GM13977 (cell line): ENCODE data around the gene SLC44A1.

Experiments
- DNase-seq: peaks from one replicate; pipeline ENCODE4 v3.0.0; 2012; ENCODE audit warnings: low spot score
- CTCF ChIP-seq: IDR thresholded peaks from 2 replicates; pipeline ENCODE4 v1.5.1; 2012; ENCODE audit warnings: mild to moderate bottlenecking, control low read depth; ENCODE audit not compliant: insufficient read depth; ENCODE audit errors: extremely low read depth, missing control alignments
- in situ Hi-C: fragments of 300-500 bp; cut with MboI; formaldehyde crosslinking; loops from one replicate; pipeline ENCODE4 v1.12.0; 2022; ENCODE audit warnings: low sequenced_read_pairs, low pct_unique_long_range_greater_than_20kb, mixed read lengths, inconsistent platforms; ENCODE audit not compliant: unreplicated experiment

SLC44A1 gene

GRCh38 chr9:105223544-105224140 lies 20.8 kb upstream of the SLC44A1 start:
- no peak for TF ChIP-seq CTCF
- in situ Hi-C loops, result no loop called here
- no peak for DNase-seq

DNA sequence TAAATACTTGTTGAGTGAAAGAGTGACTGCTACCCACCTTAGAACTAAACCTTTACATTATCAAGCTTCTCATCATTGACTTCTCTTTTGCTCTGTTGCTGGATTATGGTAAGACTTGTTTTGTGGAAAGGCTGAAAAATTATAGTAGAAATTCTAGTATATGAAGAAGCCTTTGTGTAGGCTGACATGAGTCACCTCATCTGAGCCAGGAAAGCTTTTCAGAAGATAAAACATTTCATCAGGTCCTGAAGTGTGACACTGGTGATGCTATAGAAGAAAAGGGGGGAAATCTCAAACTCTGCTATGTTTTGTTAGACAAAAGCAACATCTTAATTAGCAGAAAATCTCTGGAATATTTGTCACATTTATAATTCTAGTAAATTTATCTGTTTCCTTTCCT lies 18.4 kb upstream of the SLC44A1 start:
- in situ Hi-C loops, result no loop called here
- TF ChIP-seq CTCF, result no peak
- DNase-seq, result no peak

- TF ChIP-seq CTCF, result no peak
- no peak for DNase-seq
- in situ Hi-C loops, result no loop called here
These were observed 12.2 kb upstream of the SLC44A1 start for GRCh38 chr9:105232207-105232606.

DNA sequence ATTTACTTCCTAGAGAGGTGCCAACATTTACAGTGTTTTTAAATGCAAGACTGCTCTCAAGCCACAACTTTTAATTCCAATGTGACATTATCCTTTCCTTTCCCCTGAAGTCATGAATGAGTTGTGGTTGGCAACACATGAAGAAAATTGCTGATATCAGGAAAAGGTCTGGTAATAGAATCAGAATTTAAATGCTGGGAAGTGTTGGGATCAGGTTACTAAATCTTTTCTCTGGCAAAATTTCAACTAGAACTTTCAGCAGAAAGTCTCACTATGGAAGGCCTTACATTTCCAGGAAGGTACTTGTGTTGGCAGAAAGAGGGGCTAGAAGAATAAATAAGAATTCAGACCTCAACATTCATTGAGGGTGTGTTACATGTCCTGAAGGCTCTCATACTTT lies 10.6 kb upstream of the SLC44A1 start:
- DNase-seq, result no peak
- TF ChIP-seq CTCF, result no peak
- in situ Hi-C loops, result no loop called here

DNA sequence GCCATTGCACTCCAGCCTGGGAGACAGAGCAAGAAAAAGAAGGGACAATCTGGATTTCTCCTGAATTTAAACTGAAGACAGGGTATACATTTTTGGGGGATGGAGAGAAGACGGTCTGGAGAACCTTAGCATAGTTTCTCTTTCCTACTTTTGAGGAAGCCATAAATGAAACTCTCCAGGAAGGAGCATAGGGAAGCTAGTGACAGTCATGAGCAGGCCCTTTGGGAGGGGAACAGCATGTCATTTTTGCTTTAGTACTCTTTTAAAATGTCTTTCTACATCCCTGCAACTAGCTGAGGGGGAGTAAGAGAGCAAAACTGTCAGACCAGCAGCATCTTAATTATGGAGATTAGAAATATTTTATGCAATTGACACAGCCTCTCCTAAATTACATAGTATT lies 8.2 kb upstream of the SLC44A1 start:
- DNase-seq, result no peak
- in situ Hi-C loops, result no loop called here
- no peak for TF ChIP-seq CTCF

- in situ Hi-C loops, result no loop called here
- no peak for DNase-seq
- no peak for TF ChIP-seq CTCF
These were observed 7.2 kb upstream of the SLC44A1 start for GRCh38 chr9:105237246-105237645.

DNA sequence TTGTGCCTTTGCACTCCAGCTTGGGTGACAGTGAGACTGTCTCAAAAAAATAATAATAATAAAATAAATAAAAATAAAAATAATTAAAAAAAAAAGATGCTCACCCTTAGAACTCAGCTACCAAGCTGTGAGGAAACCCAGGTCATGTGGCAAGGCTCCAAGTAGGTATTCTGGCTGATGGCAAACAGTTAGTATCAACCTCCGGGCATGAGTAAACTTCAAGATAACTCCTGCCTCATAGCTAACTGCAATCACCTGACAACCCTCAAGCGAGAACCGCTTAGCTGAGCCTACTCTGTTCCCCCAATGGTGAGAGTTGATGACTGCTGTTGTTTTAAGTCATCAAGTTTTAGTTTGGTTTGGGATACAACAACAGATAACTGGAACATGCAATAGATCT lies 6.1 kb upstream of the SLC44A1 start:
- no peak for TF ChIP-seq CTCF
- in situ Hi-C loops, result no loop called here

More for the DNA sequence above, 6.1 kb upstream of the SLC44A1 start:
- DNase-seq, result no peak
